OCI-LY3 (cell line): ENCODE data around the gene PYGO1.

Experiments used
- CTCF ChIP-seq: fragments of 200-600, 300-600 bp; sonication (generic); IDR thresholded peaks from 2 replicates; pipeline ENCODE4 v1.5.1; 2014; ENCODE audit warnings: antibody characterized with exemption, low read length, low read depth
- EZH2phosphoT487 ChIP-seq: fragments of 200-600 bp; shearing (Covaris generic); IDR thresholded peaks from 2 replicates; pipeline ENCODE4 v1.6.1; 2018; ENCODE audit warnings: antibody characterized with exemption, mixed run types, low read depth

GRCh38 chr15:55494931-55495330 lies 93.2 kb downstream of the PYGO1 start:
- TF ChIP-seq CTCF (no peak), EZH2phosphoT487 (no peak)
